CD4-positive, alpha-beta T cell treated with Interleukin-17A for 1 hour (primary cell): ENCODE results near the gene AWAT2.
A peak's percentile ranks its signal among the peaks of the same experiment; 100 is the strongest.
"Not testable (repeated sequence)": the region's sequence is repeated elsewhere in the genome, so short reads cannot be mapped to it uniquely, and the experiment has no call there.

Experiments used
- DNase-seq: peaks from one replicate; pipeline ENCODE4 v3.0.0-alpha.2; 2020

AWAT2 gene

GRCh38 chrX:70041993-70042392 lies 7.7 kb downstream of the AWAT2 start:
- no peak for DNase-seq

GRCh38 chrX:70039758-70040157 lies 10.0 kb downstream of the AWAT2 start:
- DNase-seq, result no peak

- DNase-seq, result no peak
Measured at GRCh38 chrX:70038951-70039350, 10.8 kb downstream of the AWAT2 start.

GRCh38 chrX:70038515-70038914 lies 11.2 kb downstream of the AWAT2 start:
- no peak for DNase-seq

- no peak for DNase-seq
Measured at GRCh38 chrX:70034646-70035045, 15.1 kb downstream of the AWAT2 start.

- peak; percentile 9 for DNase-seq
Measured at GRCh38 chrX:70033348-70034051, 16.2 kb downstream of the AWAT2 start.

- no peak for DNase-seq
Measured at GRCh38 chrX:70032792-70033191, 16.9 kb downstream of the AWAT2 start.

- peak; percentile 57 for DNase-seq
Measured at GRCh38 chrX:70030301-70030767, 19.4 kb downstream of the AWAT2 start.

GRCh38 chrX:70029863-70030262 lies 19.9 kb downstream of the AWAT2 start:
- DNase-seq, result no peak

GRCh38 chrX:70026851-70027200 lies 22.9 kb downstream of the AWAT2 start:
- DNase-seq, result no peak

GRCh38 chrX:70026112-70026850 lies 23.5 kb downstream of the AWAT2 start:
- no peak for DNase-seq

GRCh38 chrX:70025464-70025863 lies 24.3 kb downstream of the AWAT2 start:
- DNase-seq, result no peak

GRCh38 chrX:70022616-70023015 lies 27.1 kb downstream of the AWAT2 start:
- no peak for DNase-seq

GRCh38 chrX:70016513-70016912 lies 33.2 kb downstream of the AWAT2 start:
- DNase-seq, result peak; percentile 0

GRCh38 chrX:70013466-70014381 lies 36.0 kb downstream of the AWAT2 start:
- DNase-seq, result no peak

GRCh38 chrX:70012756-70013155 lies 37.0 kb downstream of the AWAT2 start:
- no peak for DNase-seq

GRCh38 chrX:70009970-70010369 lies 39.8 kb downstream of the AWAT2 start:
- DNase-seq, result no peak

GRCh38 chrX:70009049-70009448 lies 40.7 kb downstream of the AWAT2 start:
- DNase-seq, result no peak

- DNase-seq, result no peak
Measured at GRCh38 chrX:70007946-70008345, 41.8 kb downstream of the AWAT2 start.

GRCh38 chrX:70001708-70002341 lies 47.9 kb downstream of the AWAT2 start:
- DNase-seq, result no peak

GRCh38 chrX:70001269-70001668 lies 48.5 kb downstream of the AWAT2 start:
- no peak for DNase-seq

GRCh38 chrX:69998299-69998698 lies 51.4 kb downstream of the AWAT2 start:
- DNase-seq, result not testable (repeated sequence)

- DNase-seq, result no peak
Measured at GRCh38 chrX:69996113-69996468, 53.6 kb downstream of the AWAT2 start.
